ENCODE measurements around the gene FLII.

FLII gene

GRCh38 chr17:18270046-18270931 is 11.8 kb upstream of the FLII start:
- Histone ChIP-seq H3K36me3 (ENCODE audit: control insufficient read depth, low read depth, low read length) (peaks cover 20% of the 10 kb centered on the region), H3K9ac (ENCODE audit: low read length) (no peak overlapping the region), H3K4me3 (ENCODE audit: low read length) (no peak overlapping the region), H3K9me3 (ENCODE audit: control insufficient read depth, low read depth, low read length) (no peaks in the 10 kb centered on the region), H3K27me3 (ENCODE audit: control insufficient read depth, insufficient read depth, low read length) (no peaks in the 10 kb centered on the region), H3K27ac (ENCODE audit: low read length) (no peak overlapping the region), H3K4me1 (ENCODE audit: control insufficient read depth, low read depth, low read length) (peaks cover 4% of the 10 kb centered on the region)

GRCh38 chr17:18267927-18268711 is 9.6 kb upstream of the FLII start:
- H3K9ac ChIP-seq (ENCODE audit: low read length), result no peak overlapping the region
- no peak overlapping the region for H3K27ac ChIP-seq (ENCODE audit: low read length)
- H3K4me1 ChIP-seq (ENCODE audit: control insufficient read depth, low read depth, low read length), result peaks cover 4% of the 10 kb centered on the region
- H3K4me3 ChIP-seq (ENCODE audit: low read length), result no peak overlapping the region
- H3K36me3 ChIP-seq (ENCODE audit: control insufficient read depth, low read depth, low read length), result peaks cover 21% of the 10 kb centered on the region
- no peaks in the 10 kb centered on the region for H3K27me3 ChIP-seq (ENCODE audit: control insufficient read depth, insufficient read depth, low read length)
- no peaks in the 10 kb centered on the region for H3K9me3 ChIP-seq (ENCODE audit: control insufficient read depth, low read depth, low read length)

- Histone ChIP-seq H3K4me1 (ENCODE audit: control insufficient read depth, low read depth, low read length) (peaks cover 4% of the 10 kb centered on the region), H3K4me3 (ENCODE audit: low read length) (no peak overlapping the region), H3K27ac (ENCODE audit: low read length) (no peak overlapping the region), H3K9me3 (ENCODE audit: control insufficient read depth, low read depth, low read length) (no peaks in the 10 kb centered on the region), H3K27me3 (ENCODE audit: control insufficient read depth, insufficient read depth, low read length) (no peaks in the 10 kb centered on the region), H3K9ac (ENCODE audit: low read length) (no peak overlapping the region), H3K36me3 (ENCODE audit: control insufficient read depth, low read depth, low read length) (peaks cover 21% of the 10 kb centered on the region)
Measured at GRCh38 chr17:18267366-18267765, 8.8 kb upstream of the FLII start.

GRCh38 chr17:18263885-18264682 is 5.5 kb upstream of the FLII start:
- no peak overlapping the region for H3K9ac ChIP-seq (ENCODE audit: low read length)

GRCh38 chr17:18262641-18263040 is 4.1 kb upstream of the FLII start:
- Histone ChIP-seq H3K27me3 (ENCODE audit: control insufficient read depth, insufficient read depth, low read length) (no peaks in the 10 kb centered on the region), H3K9ac (ENCODE audit: low read length) (no peak overlapping the region), H3K27ac (ENCODE audit: low read length) (no peak overlapping the region), H3K4me1 (ENCODE audit: control insufficient read depth, low read depth, low read length) (peaks cover 5% of the 10 kb centered on the region), H3K4me3 (ENCODE audit: low read length) (no peak overlapping the region), H3K9me3 (ENCODE audit: control insufficient read depth, low read depth, low read length) (no peaks in the 10 kb centered on the region), H3K36me3 (ENCODE audit: control insufficient read depth, low read depth, low read length) (peaks cover 17% of the 10 kb centered on the region)

More at GRCh38 chr17:18263885-18264682, 5.5 kb upstream of the FLII start:
- Histone ChIP-seq H3K27me3 (ENCODE audit: control insufficient read depth, insufficient read depth, low read length) (no peaks in the 10 kb centered on the region), H3K9me3 (ENCODE audit: control insufficient read depth, low read depth, low read length) (no peaks in the 10 kb centered on the region), H3K4me3 (ENCODE audit: low read length) (no peak overlapping the region), H3K27ac (ENCODE audit: low read length) (no peak overlapping the region), H3K36me3 (ENCODE audit: control insufficient read depth, low read depth, low read length) (peaks cover 17% of the 10 kb centered on the region), H3K4me1 (ENCODE audit: control insufficient read depth, low read depth, low read length) (peaks cover 9% of the 10 kb centered on the region)

GRCh38 chr17:18262111-18262510 is 3.6 kb upstream of the FLII start:
- no peak overlapping the region for H3K27ac ChIP-seq (ENCODE audit: low read length)
- H3K4me1 ChIP-seq (ENCODE audit: control insufficient read depth, low read depth, low read length), result peaks cover 7% of the 10 kb centered on the region
- peaks cover 17% of the 10 kb centered on the region for H3K36me3 ChIP-seq (ENCODE audit: control insufficient read depth, low read depth, low read length)
- H3K27me3 ChIP-seq (ENCODE audit: control insufficient read depth, insufficient read depth, low read length), result no peaks in the 10 kb centered on the region
- no peak overlapping the region for H3K4me3 ChIP-seq (ENCODE audit: low read length)
- H3K9ac ChIP-seq (ENCODE audit: low read length), result no peak overlapping the region
- H3K9me3 ChIP-seq (ENCODE audit: control insufficient read depth, low read depth, low read length), result no peaks in the 10 kb centered on the region

- Histone ChIP-seq H3K36me3 (ENCODE audit: control insufficient read depth, low read depth, low read length) (peaks cover 17% of the 10 kb centered on the region), H3K9ac (ENCODE audit: low read length) (peak overlapping the region; percentile 67), H3K27ac (ENCODE audit: low read length) (no peak overlapping the region), H3K4me1 (ENCODE audit: control insufficient read depth, low read depth, low read length) (peaks cover 12% of the 10 kb centered on the region), H3K27me3 (ENCODE audit: control insufficient read depth, insufficient read depth, low read length) (no peaks in the 10 kb centered on the region), H3K4me3 (ENCODE audit: low read length) (peak overlapping the region; percentile 74), H3K9me3 (ENCODE audit: control insufficient read depth, low read depth, low read length) (no peaks in the 10 kb centered on the region)
Measured at GRCh38 chr17:18261659-18262058, 3.1 kb upstream of the FLII start.

- Histone ChIP-seq H3K4me3 (ENCODE audit: low read length) (peak overlapping the region; percentile 74), H3K9ac (ENCODE audit: low read length) (peak overlapping the region; percentile 67), H3K4me1 (ENCODE audit: control insufficient read depth, low read depth, low read length) (peaks cover 13% of the 10 kb centered on the region), H3K36me3 (ENCODE audit: control insufficient read depth, low read depth, low read length) (peaks cover 21% of the 10 kb centered on the region), H3K9me3 (ENCODE audit: control insufficient read depth, low read depth, low read length) (no peaks in the 10 kb centered on the region), H3K27ac (ENCODE audit: low read length) (peak overlapping the region; percentile 29), H3K27me3 (ENCODE audit: control insufficient read depth, insufficient read depth, low read length) (no peaks in the 10 kb centered on the region)
Measured at GRCh38 chr17:18261146-18261515, 2.6 kb upstream of the FLII start.

- peak within 1 kb of the TSS; percentile 74 for H3K4me3 ChIP-seq (ENCODE audit: low read length)
- peak within 1 kb of the TSS; percentile 67 for H3K9ac ChIP-seq (ENCODE audit: low read length)
Measured at GRCh38 chr17:18260332-18261145, 2.0 kb upstream of the FLII start, which contains the start of gene MIEF2. Gene MIEF2 (plus strand): TSS chr17:18260662. CDS start chr17:18262721, 2,059 bp downstream.

GRCh38 chr17:18259621-18260331 is 1.2 kb upstream of the FLII start:
- Histone ChIP-seq H3K36me3 (ENCODE audit: control insufficient read depth, low read depth, low read length) (peaks cover 27% of the 10 kb centered on the region), H3K27me3 (ENCODE audit: control insufficient read depth, insufficient read depth, low read length) (no peaks in the 10 kb centered on the region), H3K4me1 (ENCODE audit: control insufficient read depth, low read depth, low read length) (peaks cover 13% of the 10 kb centered on the region), H3K9me3 (ENCODE audit: control insufficient read depth, low read depth, low read length) (no peaks in the 10 kb centered on the region), H3K27ac (ENCODE audit: low read length) (no peak overlapping the region), H3K9ac (ENCODE audit: low read length) (no peak overlapping the region), H3K4me3 (ENCODE audit: low read length) (peak overlapping the region; percentile 74)

More at GRCh38 chr17:18260332-18261145, 2.0 kb upstream of the FLII start, which contains the start of gene MIEF2:
- peaks cover 27% of the 10 kb centered on the region for H3K36me3 ChIP-seq (ENCODE audit: control insufficient read depth, low read depth, low read length)
- H3K4me1 ChIP-seq (ENCODE audit: control insufficient read depth, low read depth, low read length), result peaks cover 13% of the 10 kb centered on the region
- no peaks in the 10 kb centered on the region for H3K27me3 ChIP-seq (ENCODE audit: control insufficient read depth, insufficient read depth, low read length)
- H3K9me3 ChIP-seq (ENCODE audit: control insufficient read depth, low read depth, low read length), result no peaks in the 10 kb centered on the region
- H3K27ac ChIP-seq (ENCODE audit: low read length), result peak within 1 kb of the TSS; percentile 29
